ENCODE results near the gene DNAJC8.
A peak's percentile ranks its signal among the peaks of the same experiment; 100 is the strongest.

DNAJC8 gene

GRCh38 chr1:28249013-28249865 lies 16.4 kb upstream of the DNAJC8 start:
- no peak for DNase-seq

DNA sequence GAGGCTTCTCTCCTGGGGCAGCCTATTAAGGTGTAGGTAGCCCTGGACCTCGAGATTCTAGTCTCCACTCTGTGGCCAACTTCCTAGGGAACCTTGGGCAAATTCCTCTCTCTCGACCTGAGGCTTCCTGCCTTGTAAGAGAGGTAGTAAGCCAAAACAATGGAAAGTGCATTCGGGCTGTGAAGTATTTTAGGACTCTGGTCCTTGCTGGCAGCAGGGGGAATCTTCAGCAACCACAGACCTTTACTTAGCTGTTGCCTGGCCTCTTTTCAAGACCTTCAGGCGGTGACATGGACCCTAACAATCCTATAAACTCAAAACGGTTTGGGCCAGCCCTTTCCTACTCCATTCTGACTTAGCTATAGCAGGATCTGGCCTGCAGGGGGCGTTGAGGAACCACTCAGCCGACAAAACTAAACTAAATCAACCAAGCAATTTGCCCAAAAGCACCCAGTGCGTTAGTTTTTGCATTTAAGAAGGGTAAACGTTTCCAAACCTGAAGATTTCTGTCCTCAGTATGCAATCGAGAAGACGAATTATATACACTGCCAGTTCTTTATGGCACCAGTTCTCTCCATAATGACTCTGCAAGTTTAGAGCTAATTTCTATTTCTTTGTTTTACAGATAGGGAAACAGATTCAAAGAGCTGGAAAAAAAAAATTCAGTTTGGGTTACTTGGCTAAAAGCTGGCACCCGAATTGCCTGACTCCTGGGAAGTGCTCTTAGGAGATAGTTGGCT lies 15.6 kb upstream of the DNAJC8 start:
- peak; percentile 55 for DNase-seq

- DNase-seq = no peak
Measured at GRCh38 chr1:28247612-28248272, 14.9 kb upstream of the DNAJC8 start.

DNA sequence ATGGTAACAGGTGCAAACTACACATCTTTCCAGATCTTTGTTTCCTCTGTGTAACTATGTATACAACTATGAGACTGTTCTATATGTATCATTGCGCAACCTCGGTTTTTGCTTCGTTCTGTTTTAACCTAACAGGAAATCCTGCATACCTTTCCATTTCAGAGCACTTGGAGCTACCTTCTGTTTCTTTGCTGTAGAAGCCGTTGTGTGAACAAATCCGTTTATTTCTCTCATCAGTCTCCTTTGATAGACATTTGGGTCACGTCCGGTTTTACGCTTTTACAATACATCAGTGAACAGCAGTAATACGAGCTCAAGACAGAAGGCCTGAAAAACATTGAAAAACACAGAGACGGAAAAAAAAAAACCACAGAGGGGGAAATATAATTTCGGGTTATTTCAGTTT lies 13.6 kb upstream of the DNAJC8 start:
- no peak for DNase-seq

DNA sequence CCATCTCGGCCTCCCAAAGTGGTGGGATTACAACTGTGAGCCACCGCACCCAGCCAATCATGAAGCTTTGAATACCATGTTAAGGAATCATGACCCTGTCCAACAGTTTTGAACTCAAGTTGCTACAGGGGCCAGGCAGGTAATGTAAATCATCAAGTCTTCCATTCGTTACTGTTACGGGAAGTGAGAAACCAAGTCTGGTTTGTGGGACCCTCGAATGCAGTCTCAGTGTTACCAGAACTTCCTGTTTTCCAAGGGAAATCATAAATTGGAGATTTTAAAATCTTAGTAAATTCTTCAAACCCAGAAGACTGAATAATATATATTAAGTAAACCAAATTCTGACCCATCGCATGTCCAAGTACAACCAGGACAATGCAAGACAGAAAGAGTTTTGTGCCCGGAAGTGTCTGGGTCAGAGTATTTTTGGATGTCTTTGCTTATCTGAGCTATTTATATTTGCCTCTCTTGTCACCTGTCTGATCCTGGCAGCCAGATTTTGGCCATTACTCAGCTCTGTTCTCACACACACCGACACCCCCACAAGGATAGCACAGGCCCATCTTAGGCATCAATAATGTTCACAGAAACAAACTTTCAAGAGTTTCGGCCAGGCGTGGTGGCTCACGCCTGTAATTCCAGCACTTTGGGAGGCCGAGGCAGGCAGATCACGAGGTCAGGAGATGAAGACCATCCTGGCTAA lies 11.9 kb upstream of the DNAJC8 start:
- no peak for DNase-seq

DNA sequence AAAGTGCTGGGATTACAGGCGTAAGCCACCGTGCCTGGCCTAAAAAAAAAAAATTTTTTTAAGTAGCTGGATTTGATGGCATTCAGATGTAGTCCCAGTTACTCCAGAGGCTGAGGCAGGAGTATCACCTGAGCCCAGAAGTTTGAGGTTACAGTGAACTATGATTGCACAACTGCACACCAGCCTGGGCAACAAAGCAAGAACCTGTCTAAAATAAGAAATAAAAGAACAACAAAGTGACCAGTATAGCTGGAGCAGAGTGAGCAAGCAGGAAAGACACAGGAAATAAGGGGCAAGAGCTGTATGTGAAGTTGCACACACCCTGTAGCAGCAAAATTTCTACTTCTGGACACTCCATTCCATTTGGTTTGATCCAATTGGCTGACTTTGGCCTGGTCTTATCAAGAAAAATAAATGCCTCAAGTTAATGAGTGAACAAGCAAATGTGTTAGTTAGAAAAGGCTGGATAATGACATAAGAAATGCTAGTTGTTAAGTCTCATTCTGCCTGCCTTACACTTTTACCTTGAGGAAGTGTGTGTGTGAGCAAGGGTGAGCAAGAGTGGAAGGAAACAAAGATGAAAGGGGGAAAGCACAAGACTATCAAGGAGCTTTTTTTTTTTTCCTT lies 11.0 kb upstream of the DNAJC8 start:
- no peak for DNase-seq

- no peak for DNase-seq
Measured at GRCh38 chr1:28241638-28242241, 8.9 kb upstream of the DNAJC8 start.

GRCh38 chr1:28240024-28240423 lies 7.2 kb upstream of the DNAJC8 start:
- DNase-seq = no peak

GRCh38 chr1:28239004-28239403 lies 6.2 kb upstream of the DNAJC8 start:
- no peak for DNase-seq

DNA sequence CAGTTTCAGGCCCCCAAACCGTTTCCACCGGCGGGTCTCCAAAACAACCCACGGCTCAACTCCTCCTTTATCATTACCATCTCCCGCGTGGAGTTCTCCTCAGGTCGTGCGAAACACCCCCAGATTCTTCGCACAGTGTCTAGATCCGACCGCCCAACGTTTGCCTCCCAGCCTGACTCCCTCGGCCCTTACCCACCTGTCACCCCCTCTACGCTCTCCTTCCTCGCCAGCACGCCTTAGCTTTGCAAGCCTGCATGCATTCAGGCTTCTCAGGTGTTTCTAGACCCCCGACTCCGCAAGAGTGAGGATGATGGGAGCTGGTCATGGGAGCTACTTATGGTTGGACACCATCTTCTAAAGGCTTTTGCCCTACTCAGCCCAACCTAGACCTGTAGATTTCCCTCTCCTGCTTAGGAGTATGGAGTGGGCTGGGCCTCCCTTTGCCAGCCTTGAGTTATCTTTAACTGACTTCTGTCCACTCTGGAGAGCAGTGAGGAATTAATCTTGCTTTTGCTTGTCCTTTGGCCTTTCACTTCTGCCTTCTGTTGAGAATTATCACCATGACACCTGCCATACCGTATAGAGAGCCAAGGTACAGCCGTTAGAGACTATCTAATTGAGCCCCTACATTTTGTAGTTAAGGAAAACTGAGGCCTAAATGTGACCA lies 4.0 kb upstream of the DNAJC8 start:
- no peak for DNase-seq

DNA sequence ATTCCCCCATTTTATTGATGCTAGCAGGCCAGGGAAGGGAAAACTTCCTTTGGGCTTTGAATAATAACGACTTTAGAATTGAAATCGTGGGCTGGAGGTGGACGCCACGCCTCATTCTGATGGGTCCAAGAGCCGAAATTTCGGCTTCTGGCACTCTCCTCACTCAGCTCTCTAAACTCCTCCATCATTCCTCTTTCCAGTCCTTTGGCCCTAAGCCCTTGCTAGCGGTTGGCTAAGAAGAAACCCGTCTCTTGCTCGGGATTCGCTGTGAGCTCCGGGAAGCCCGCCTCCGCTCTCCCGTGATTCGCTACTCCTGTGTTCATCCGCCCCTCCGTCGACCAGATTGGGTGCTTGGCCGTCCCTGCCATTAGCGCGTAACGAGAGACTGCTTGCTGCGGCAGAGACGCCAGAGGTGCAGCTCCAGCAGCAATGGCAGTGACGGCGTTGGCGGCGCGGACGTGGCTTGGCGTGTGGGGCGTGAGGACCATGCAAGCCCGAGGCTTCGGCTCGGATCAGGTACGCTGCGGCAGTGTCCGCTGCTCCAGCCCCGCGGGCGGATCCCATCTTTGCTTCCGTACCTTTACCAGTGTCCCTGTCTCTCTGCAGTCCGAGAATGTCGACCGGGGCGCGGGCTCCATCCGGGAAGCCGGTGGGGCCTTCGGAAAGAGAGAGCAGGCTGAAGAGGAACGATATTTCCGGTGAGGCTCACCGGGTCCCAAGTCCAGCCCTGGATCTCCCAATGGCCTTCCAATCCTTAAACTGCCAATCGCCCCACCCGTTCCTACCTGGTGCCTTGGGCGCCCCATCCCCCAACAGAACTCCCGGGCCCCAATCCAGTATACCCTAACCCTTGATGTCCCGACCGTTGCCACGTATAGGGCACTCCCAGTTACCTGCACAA lies 3.2 kb upstream of the DNAJC8 start, which contains the start of gene ATP5IF1:
TSS of gene ATP5IF1 (plus strand) at position 370 of the 901 bp plus-strand sequence. CDS start at position 430, 60 bp downstream.
- DNase-seq = peak; percentile 95

GRCh38 chr1:28233264-28233606 lies 406 bp upstream of the DNAJC8 start:
- DNase-seq = no peak

DNA sequence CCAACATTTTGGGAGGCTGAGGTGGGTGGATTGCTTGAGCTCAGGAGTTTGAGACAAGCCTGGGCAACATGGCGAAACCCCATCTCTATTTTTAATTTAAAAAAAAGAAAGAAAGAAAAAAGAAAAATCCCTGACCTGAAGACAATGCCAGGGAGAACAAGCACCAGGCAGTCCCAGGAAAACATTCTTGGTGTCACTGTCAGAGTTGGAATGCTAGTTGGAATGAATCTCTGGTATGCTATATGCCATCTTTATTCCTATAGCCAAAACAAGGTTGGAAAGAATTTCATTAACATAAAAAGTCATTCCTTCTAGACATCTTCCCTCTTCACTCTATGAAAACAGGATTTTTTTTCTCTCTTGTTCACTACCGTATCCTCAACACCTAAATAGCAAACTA lies 2.8 kb downstream of the DNAJC8 start:
- no peak for DNase-seq

- DNase-seq = no peak
Measured at GRCh38 chr1:28229089-28229488, 3.7 kb downstream of the DNAJC8 start.

GRCh38 chr1:28213315-28213714 lies 19.5 kb downstream of the DNAJC8 start:
- no peak for DNase-seq

GRCh38 chr1:28209700-28210099 lies 23.1 kb downstream of the DNAJC8 start:
- DNase-seq = no peak

GRCh38 chr1:28208818-28209441 lies 23.9 kb downstream of the DNAJC8 start:
- peak; percentile 36 for DNase-seq

- no peak for DNase-seq
Measured at GRCh38 chr1:28205243-28205642, 27.6 kb downstream of the DNAJC8 start.

GRCh38 chr1:28200234-28200873 lies 32.5 kb downstream of the DNAJC8 start:
- no peak for DNase-seq

Measured in NCI-H1694 treated with DMSO at 0.1 percent for 48 hours (cell line).